Stimulated activated CD4-positive, alpha-beta T cell treated with anti-CD3 and anti-CD28 coated beads, Interleukin-15, amount 100 ng/mL, for 1 hour (primary cell): ENCODE data around the gene RAI1.

Source experiments
- DNase-seq, 2 donors: peaks; one replicate each; pipeline ENCODE4 v3.0.0-alpha.2; 2020; ENCODE audit warnings: low read depth in 1 of 2, low spot score in 1 of 2

Gene RAI1

GRCh38 chr17:17728550-17729251, 47.4 kb downstream of the RAI1 start:
- no peak for DNase-seq

GRCh38 chr17:17729620-17730249, 48.5 kb downstream of the RAI1 start:
- DNase-seq, result peak in 1 of 2 donors; percentile 22

GRCh38 chr17:17730250-17730935, 49.1 kb downstream of the RAI1 start:
- no peak for DNase-seq

GRCh38 chr17:17732444-17732843, 51.2 kb downstream of the RAI1 start:
- DNase-seq, result no peak

DNA sequence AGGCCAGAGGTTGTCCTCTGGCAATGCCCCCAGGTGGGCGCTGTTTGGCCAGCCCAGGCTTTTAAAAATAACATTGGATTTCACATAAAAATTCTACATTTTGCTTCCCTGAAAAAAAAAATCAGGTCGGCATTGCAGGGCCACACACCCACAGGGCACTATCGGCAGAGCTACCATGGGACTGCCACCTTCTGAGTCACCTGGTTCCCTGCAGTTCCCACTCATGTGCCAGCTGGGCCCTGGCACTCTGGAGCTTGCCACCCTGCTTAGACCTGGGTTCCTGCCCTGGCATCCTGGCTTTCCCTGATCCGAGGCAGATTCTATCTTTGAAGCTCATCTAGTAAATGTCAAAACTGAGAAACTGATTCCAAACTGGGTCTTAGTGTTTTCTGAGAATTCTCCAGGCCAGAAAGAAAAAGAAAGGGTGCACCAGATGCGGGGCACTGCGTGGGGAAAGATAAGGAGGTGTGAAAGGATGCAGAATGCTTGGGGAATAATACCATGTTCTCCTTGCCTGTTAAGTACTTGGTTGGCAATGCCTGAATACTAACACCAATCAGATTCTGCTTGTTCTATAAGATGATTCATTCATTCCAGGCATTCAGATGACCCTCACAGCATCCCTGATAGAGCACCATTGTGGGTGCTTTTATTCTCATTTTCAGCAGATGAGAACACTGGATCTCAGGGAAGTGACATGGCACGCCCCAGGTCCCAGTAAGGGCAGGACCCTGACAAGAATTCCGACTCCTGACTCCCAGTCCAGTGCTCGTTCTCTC, 51.8 kb downstream of the RAI1 start:
- no peak for DNase-seq

DNA sequence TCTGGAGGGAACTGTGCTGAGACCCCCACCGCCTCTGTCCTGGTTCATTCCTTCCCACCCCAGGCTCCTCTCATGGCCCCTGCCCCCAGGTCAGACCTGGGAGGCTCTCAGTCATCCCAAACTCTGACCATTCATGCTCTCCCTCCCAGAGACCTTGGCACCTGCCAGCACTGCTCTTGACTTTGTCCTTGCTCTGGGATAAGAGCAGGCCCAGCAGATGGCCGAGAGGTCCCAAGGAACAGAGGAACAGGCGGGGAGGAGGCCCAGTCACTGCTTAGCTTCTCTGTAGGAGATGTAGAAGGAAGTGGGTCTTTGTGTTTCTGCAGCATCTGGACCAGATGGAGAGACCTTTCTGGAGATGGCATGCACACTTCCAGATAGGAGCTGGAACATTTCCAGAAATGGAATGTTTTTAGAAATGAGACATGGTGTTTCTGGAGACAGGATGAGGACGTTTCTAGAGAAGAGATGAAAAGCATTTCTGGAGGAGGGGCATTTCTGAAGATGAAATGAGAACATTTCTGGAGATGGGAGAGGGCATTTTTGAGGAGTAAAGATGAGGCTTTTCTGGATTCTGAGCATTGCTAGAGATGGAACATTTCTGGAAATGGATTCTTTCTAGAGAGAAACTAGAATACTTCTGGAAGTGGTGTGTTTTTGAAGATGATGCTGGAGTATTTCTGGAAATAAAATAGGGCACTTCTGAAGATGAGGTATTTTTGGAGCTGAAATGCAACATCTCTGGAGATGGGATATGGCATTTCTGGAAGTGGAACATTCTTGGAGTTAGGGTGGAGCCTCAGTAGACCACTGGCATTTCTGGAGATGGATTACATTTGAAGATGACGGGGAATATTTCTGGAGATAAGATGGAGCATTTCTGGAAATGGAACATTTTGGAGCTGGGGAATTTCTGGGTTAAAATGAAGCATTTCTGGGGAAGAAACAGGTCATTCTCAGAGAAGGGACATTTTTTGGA, 55.2 kb downstream of the RAI1 start:
- DNase-seq, result no peak

DNA sequence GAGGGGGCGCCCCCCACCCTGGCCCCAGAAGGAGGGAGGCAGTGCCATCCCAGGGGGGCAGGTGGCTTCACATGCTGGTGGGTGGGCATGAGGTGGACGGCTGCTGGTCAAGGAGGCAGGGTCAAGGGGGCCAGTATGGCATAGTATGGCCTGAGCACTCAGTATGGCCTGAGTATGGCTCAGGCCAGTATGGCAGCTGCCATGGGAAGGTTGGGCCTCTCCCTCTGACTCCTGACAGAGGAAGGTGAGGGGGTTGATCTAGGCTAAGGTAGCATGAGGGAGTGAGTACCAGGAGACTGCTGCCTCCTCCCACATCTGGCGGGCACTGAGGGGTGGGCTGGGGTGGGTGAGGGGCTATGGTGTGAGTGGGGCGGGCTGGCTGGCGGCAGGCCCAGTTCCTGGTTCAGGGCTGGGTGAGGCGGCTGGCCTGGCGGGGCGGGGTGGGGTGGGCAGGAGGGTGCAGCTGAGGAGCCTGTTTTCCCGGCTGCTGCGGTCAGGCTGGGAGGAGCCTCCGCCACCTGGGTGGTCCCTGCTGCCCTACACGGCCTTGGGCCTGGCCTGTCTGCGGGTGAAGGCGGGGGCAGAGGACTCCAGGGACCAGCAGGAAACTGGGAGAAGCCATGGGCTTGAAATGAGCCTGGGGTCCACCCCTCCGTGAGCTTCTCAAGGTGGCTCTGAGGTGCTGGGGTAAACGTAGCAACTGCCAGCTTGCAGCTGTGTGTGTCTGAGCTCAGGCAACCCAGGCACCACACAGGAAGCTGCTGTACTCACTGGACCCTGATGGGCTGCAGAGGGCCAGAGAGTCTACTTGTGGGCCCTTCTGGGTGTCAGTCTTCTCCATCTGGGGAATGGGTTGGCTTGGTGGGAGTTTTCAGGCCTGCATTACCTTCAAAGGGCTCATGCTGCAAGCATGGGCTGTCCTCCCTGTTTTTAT, 57.0 kb downstream of the RAI1 start:
- no peak for DNase-seq

- DNase-seq, result no peak
These were observed 57.6 kb downstream of the RAI1 start for GRCh38 chr17:17738901-17739300.

DNA sequence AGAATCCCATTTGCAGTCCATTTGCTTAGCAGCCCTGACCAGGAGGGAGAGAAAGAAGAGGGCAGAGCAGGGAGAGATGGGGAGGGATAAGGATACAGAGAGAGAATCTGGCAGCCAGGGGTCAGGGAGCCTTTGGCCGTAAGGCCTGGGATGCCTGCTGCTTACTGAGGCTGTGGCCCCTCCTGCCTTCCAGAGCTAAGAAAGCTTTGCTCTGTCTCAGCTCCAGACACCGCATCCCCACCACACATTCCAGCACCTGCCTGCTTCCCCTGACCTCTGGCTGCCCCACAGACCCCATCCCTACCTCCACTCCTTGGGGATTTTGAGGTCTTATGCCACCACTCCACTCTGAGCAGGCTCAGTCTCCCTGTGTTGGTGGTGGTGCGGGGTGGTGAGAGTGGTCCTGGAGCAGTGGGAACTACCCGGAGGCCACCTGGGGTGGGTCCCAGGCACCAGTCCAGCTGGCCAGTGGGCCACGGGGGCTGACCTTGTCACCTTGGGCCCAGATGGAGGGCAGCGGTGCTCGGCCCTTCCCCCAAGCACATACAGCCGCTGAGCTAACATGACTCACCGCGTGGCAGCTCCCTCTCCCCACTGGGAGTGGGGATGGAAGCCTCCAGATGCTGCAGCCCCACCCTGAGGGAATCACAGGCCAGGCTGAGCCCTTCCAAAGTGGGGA, 58.3 kb downstream of the RAI1 start:
- no peak for DNase-seq

- DNase-seq, result no peak
These were observed 59.5 kb downstream of the RAI1 start for GRCh38 chr17:17740615-17741348.

DNA sequence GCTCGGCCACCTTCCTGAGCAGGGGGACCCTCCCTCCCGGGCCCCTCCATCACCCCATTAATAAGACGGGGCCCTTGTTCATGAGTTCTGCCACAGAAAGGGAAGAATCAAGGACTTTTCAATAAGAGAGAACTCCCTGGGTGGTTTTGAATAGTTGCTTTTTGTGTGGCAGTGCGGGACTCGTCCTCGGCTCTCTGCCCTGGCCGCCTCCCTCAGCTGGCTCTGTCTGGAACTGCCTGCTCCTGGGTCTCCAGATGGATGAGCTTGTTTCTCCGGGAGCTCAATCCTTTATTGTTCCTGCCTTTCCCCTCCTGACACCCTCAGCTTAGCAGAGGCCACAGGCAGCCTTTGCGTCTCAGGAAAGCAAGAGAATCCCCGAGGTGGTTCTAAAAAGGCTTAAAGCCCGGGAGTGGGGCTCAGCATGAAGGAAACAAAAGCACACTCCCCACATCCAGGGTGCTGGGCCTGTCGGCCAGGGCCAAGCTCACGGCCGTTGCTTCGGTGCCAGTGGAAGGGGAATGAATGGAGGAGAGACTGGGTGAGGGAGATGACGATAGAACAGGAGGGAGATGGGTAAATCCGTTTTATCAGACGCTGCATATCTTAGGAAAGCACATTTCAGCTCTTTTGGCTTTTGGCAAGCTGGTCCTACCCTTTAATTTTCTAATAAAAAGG, 60.2 kb downstream of the RAI1 start:
- no peak for DNase-seq

GRCh38 chr17:17742133-17742621, 60.9 kb downstream of the RAI1 start:
- no peak for DNase-seq

DNA sequence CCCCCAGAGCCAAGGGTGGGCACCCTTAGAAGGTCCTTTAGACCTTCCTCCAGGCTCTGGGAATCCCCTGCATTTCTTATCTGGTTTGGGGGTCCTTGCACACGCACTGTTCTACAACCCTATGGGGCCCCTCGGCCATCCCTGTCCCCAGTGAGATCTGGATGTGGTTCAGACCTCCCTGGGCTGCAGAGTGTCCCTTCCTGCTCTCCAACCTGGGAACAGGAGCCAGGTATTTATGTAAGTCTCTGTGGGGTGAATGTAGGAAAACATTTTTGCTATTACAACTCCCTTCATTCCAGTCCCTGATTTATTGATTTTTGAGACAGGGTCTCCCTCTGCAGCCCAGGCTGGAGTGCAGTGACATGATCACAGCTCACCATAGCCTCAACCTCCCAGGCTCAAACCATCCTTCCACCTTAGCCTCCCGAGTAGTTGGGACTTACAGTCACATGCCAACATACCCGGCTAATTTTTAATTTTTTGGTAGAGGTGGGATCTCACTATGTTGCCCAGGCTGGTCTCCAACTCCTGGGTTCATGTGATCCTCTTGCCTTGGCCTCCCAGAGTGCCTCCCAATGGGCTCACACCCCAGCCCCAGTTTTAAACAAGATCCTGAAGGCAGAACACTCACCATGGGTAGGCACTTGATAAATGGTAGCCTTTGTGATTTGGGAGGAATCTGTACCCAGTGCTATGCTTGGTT, 61.6 kb downstream of the RAI1 start:
- no peak for DNase-seq

GRCh38 chr17:17743391-17744112, 62.3 kb downstream of the RAI1 start:
- DNase-seq, result no peak

- DNase-seq, result no peak
These were observed 62.9 kb downstream of the RAI1 start for GRCh38 chr17:17744116-17744515.
